ENCODE measurements around the gene NHEJ1.

Gene NHEJ1

GRCh38 chr2:219071131-219071816, 89.3 kb downstream of the NHEJ1 start:
- no peak for DNase-seq (ENCODE audit: low read depth)
- TF ChIP-seq CTCF (IDR thresholded peaks at IDR 0.05; ENCODE audit: control insufficient read depth, extremely low read depth, insufficient read depth) = no peak
- no peak overlapping the region for H3K4me3 ChIP-seq (ENCODE audit: low read depth, low read length)

- TF ChIP-seq CTCF (IDR thresholded peaks at IDR 0.05; ENCODE audit: control insufficient read depth, extremely low read depth, insufficient read depth) = no peak
- DNase-seq (ENCODE audit: low read depth) = no peak
- no peak overlapping the region for H3K4me3 ChIP-seq (ENCODE audit: low read depth, low read length)
Measured at GRCh38 chr2:219065484-219065883, 95.1 kb downstream of the NHEJ1 start.

- DNase-seq (ENCODE audit: low read depth) = no peak
- TF ChIP-seq CTCF (IDR thresholded peaks at IDR 0.05; ENCODE audit: control insufficient read depth, extremely low read depth, insufficient read depth) = no peak
- H3K4me3 ChIP-seq (ENCODE audit: low read depth, low read length) = no peak overlapping the region
Measured at GRCh38 chr2:219062081-219062480, 98.5 kb downstream of the NHEJ1 start.

GRCh38 chr2:219060821-219061791, 99.5 kb downstream of the NHEJ1 start, which contains the start of gene IHH:
Gene IHH (minus strand): TSS chr2:219060921. CDS start chr2:219060467, 454 bp downstream.
- no peak within 1 kb of the TSS for H3K4me3 ChIP-seq (ENCODE audit: low read depth, low read length)
- TF ChIP-seq CTCF (IDR thresholded peaks at IDR 0.05; ENCODE audit: control insufficient read depth, extremely low read depth, insufficient read depth) = no peak
- DNase-seq (ENCODE audit: low read depth) = no peak

- no peak overlapping the region for H3K4me3 ChIP-seq (ENCODE audit: low read depth, low read length)
- TF ChIP-seq CTCF (IDR thresholded peaks at IDR 0.05; ENCODE audit: control insufficient read depth, extremely low read depth, insufficient read depth) = no peak
- DNase-seq (ENCODE audit: low read depth) = no peak
Measured at GRCh38 chr2:219059725-219060682, 100.6 kb downstream of the NHEJ1 start.

- no peak overlapping the region for H3K4me3 ChIP-seq (ENCODE audit: low read depth, low read length)
- no peak for DNase-seq (ENCODE audit: low read depth)
- TF ChIP-seq CTCF (IDR thresholded peaks at IDR 0.05; ENCODE audit: control insufficient read depth, extremely low read depth, insufficient read depth) = no peak
Measured at GRCh38 chr2:219059375-219059724, 101.3 kb downstream of the NHEJ1 start.

All from LNCaP clone FGC (cell line).